HUDEP-2 (cell line): ENCODE measurements around the gene DPP6.
A peak's percentile ranks its signal among the peaks of the same experiment; 100 is the strongest.

Experiments used
- DNase-seq, 76 experiments: peaks; one replicate each; lab custom pipeline; 2025; ENCODE audit not compliant: unreplicated experiment in 76 of 76; lab: John Stamatoyannopoulos, UW

Gene DPP6

DNA sequence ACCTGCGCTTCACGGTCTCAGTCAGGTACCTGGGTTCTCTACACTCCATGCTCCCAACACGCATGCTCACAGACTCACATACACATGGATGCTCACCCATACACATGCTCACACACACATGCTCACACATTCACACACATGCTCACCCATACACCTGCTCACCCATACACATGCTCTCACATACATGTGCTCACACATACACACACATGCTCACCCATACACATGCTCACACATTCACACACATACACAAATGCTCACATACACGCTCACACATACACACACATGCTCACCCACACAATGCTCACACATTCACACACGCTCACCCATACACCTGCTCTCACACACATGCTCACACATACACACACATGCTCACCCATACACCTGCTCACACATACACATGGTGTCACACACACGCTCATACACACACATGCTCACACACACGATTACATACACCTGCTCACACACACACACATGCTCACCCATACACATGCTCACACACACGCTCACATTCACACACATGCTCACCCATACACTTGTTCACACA is 830.8 kb downstream of the DPP6 start:
- no peak for DNase-seq

DNA sequence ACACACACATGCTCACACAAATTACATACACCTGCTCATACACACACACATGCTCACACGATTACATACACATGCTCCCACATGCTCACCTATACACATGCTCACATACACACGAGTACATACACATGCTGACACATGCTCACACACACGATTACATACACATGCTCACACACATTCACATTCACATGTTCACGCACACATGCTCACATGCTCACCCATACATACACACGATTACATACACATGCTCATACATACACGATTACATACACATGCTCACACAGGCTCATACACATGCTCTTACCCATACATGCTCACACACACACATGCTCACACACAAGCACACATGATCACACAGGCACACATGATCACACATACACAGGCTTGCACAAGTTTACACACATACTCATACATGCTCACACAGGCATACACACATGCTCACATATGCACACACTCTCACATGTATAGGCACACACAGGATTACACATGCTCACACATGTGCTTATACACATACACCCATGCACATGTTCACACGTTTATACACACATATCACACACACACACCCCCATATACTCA is 832.2 kb downstream of the DPP6 start:
- no peak for DNase-seq

DNA sequence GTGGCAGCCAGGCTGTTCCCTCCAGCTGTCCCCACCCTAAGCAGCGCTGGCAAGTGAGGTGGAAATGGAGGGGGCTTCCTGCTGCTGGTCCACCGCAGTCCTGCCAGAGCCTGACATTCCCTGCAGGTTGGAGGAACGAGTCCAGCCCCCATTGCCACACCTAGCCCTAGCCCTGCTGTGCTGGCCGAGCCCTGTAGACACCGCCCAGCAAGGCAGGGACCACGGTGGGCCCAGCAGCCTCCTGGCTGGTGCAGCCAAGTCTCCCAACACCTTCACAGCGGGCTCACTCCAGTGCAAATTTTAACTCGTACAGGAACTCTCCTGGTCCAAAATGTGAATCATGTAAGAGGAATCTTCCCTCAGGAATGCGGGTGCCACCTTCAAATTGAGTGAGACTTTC is 834.4 kb downstream of the DPP6 start:
- no peak for DNase-seq

DNA sequence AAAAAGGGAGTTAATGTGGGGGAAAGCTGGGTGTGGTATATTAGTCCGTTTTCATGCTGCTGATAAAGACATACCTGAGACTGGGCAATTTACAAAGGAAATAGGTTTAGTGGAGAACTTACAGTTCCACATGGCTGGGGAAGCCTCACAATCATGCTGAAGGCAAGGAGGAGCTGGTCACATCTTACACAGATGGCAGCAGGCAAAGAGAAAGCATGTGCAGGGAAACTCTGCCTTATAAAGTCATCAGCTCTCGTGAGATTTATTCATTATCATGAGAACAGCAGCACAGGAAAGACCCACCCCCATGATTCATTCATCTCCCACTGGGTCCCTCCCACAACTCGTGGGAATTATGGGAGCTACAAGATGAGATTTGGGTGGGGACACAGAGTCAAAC is 836.5 kb downstream of the DPP6 start:
- no peak for DNase-seq

DNA sequence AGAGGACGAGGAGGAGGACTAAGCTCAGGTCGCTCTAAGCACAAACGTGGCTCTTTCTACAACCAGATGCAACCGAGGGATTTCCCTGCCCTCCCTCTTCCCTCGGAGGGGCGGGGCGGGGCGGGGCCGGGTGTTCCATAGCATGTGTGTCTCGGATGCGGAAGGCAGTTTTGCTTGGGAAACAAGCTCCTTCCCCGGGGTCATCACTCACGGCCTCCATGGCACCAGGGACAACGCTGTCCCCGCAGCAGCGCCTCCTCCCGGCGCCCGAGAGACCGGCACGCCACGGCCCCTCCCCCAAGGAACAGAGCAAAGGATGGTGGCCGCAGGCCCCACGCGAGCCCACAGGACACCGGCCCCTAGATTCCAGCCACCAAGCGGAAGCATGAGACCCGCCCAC is 840.3 kb downstream of the DPP6 start:
- peak in 1 of 76 experiments; percentile 1 for DNase-seq

DNA sequence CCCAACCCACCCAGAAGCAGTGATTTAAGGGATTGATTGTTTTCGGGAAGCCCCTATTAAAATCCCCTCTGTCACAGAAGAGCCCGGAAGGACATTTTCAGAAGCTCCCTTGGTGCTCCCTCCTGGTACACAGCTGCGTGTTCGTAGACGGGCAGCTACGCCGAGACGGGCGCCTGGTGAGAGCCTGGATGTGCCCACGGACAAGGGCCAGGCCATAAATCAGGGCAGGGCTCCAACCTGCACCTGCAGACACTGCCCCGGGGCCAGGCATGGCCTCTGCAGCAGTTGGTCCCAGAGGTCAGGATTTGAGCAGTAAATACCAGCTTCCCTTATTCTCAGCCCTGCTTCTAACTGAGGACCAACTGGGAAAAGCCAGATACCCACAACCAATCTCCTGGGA is 843.9 kb downstream of the DPP6 start:
- DNase-seq = no peak

DNA sequence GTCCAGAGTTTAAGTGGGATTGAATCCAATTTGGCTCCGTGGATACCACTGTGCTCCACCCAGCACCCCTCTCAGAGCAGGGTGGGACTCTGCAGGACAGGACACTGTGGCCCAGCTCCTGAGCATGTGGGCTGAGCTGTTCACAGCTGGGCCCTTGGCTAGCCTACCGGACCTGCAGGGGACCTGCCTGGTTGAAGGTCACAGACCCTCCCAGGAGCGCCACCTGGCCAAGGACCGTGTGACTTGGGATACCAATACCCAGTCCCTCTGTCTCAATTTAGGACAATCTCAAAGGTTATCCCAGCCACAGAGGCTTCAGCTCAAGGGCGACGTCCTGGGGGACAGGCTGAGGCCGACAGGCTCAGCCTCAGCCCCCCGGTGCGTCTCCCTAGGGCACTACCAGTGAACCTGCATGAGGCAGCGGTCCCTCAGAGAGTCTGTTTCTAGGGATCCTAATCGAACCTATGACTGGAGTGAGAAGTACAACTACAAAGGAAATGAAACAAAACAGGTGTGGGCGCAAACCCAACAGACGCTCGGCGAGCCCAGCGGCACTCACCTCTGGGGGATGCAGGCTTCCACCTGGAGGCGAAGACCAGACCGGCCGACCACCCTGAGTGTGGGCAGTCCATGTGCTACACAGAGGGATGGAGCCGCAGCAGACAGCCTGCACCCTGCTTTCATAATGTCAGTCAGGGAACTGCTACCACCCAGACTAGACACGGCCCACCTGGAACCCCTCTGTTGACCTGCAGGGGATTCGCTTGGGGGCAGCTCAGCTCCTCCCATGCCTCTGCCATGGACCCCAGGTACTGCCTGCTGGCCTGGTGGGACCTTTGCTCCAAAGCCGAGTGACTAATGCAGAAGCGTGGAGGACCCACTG is 847.0 kb downstream of the DPP6 start:
- no peak for DNase-seq

DNA sequence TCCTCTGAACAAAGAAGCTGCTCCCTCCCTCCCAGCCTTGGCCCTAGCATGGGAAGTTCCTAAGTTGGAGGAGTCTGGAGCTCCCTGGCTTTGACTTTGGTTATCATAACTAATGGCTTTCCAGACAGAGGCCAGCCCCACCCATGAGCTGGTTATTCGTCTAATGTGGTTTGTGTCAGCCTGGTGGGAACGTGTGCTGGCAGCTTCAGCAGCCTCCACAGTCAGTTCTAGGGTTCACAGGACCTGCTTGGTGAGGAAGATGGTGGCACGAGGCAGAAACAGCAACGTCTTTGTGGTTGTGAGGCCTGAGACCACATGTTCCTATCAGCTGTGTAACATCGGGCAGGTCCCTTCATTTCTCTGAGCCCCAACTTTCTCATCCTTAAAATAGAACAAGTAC is 847.7 kb downstream of the DPP6 start:
- peak in 1 of 76 experiments; percentile 2 for DNase-seq

DNA sequence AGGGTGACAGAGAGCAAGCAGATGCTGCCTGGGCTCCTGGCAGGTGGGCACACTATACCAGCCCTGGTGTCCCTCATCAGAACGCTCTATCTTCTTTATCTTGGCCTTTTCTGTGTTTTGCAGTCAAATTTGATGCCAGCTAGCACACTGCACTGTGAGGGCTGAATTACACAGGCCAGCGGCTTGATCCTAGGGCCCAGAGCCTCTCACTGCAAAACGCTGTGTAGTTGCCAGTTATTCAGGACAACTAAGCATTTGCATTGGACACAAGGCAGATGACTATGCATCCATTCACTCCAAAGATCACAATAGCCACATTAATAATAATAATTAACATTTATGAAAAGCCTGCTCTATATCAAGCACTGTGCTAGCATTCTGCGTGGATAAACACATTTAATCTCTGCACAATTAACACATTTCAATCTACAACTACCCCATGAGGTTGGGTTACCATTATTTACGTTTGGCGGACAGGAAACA is 850.4 kb downstream of the DPP6 start:
- no peak for DNase-seq

DNA sequence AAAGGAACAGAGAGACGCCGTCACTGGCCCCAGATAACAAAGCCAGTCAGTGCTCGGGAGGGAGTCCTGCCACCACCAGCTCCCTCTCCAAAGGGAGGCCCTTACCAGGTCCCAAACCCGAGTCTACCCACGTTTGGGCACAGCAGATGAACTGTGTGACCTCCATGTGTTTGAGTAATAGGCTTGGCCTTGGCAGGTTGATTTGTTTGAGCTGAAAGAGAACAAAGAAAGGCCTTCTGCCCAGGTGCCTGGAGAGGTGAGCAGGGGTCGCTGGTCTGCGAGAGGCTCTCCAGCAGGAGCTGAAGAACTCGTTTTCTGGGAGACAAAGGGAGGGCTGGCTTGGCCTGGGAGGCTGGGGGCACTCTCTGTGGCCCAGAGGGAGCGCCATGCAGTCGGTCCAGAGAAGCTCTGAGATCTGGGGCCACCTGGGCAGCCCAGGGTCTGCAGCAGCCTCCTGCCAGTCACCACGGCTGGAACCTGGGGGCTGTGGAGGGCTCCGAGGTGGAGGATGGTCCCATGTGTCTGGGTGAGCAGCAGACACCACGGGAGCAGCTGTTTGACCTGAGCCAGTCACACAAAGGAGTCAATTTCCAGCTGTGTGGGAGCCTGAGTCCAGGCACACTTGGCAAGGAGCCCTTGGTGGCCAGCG is 851.0 kb downstream of the DPP6 start:
- no peak for DNase-seq

DNA sequence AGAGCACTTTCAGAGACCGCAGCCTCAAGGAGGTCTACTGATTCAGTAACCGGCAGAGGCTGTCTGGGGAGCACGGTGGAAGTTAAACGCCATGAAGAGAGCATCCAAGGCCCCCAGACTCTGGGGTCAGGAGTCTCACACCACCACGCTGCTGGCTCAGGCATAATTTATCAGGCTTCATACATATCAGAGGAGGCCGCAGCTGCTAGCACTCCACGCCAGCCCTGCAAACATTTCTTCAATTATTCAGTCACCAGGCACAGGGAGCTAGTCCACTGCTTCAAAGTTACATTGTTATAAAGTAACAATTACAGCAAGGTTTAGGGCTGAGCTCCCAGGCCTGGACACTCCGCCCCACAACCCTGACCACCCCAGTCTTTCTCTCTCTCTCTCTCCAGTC is 852.9 kb downstream of the DPP6 start:
- no peak for DNase-seq

DNA sequence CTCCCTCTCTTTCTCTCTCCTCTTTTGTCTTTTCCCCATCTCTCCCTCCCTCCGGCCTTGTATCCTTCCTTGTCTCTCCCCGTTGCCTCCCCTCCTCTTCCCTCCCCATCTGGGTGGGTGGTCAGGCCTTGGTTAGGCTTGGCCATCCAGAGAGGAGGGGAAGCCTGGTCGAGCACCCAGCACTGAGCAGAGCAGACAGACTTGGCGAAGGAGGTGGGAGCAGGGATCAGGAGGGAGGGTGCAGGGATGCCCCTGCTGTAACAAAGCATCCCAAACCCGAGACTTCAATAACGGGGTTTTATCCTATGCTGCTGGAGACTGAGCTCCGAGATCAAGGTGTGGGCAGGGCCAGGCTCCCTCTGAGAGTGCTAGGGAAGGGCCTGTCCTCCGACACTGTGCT is 853.4 kb downstream of the DPP6 start:
- DNase-seq = no peak

DNA sequence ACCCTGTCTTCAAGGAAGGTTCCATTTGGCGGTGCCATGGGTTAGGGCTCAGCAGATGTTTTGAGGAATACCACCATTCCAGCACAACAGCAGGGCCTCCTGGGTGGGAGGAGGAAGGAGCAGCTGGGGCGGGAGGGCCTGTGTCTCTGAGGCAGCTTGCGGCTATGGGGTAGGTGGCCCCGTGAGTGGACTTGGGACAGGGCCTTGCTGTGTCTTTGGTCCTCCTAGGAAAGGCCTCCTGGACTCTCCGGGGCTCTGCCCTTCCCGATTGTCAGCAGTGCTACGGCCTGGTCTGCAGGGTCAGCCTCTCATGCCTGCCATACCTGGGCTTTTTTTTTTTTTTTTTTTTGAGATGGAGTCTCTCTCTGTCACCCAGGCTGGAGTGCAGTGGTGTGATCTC is 854.0 kb downstream of the DPP6 start:
- no peak for DNase-seq

DNA sequence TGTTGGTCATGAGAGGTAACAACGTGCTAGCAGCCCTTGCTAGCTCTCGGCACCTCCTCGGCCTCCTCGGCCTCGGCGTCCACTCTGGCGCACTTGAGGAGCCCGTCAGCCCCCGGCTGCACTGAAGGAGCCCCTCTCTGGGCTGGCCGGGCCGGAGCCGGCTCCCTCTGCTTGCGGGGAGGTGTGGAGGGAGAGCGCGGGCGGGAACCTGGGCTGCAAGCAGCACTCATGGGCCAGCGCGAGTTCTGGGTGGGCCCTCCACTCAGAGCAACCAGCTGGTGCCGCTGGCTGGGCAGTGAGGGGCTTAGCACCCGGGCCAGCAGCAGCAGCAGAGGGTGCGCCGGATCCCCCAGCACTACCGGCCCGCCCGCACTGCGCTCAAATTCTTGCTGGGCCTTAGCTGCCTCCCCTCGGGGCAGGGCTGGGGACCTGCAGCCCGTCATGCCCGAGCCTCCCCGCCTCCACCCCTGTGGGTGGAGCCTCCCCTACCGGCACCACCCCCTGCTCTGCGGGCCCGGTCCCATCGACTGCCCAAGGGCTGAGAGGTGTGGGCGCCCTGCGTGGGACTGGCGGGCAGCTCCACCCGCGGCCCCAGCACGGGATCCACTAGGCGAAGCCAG is 854.6 kb downstream of the DPP6 start:
- DNase-seq = no peak

DNA sequence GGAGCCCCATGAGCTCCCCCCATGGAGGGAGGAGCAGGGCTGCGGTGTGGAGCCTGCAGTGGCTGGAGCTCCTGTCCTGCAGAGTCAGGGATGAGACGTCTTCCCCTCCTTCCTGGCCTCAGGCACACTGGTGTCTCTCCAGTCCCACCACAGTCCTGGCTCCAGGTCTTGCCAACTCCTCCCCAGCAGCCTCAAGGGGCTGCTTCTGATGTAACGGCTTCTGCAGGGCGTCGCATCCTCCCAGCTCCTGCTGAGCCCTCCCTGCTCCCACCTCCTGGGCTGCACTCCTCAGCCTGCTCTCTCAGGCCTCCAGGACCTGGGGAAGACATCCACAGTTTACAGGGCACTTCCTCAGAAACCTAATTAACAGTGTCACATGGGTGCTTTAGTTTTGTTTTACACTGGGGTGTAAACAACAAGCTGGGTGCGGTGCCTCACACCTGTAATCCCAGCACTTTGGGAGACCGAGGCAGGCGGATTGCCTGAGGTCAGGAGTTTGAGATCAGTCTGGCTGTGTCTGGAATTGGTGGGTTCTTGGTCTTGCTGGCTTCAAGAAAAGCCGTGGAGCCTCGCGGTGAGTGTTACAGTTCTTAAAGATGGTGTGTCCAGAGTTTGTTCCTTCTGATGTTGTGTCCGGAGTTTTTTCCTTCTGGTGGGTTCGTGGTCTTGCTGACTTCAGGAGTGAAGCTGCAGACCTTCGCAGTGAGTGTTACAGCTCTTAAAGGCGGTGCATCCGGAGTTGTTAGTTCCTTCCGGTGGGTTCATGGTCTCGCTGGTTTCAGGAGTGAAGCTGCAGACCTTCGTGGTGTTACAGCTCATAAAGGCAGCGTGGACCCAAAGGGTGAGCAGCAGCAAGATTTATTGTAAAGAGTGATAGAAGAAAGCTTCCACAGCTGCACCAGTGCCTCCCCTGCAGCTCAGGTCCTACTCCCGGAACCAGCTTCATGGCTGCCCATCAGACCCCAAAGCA is 855.7 kb downstream of the DPP6 start:
- no peak for DNase-seq

DNA sequence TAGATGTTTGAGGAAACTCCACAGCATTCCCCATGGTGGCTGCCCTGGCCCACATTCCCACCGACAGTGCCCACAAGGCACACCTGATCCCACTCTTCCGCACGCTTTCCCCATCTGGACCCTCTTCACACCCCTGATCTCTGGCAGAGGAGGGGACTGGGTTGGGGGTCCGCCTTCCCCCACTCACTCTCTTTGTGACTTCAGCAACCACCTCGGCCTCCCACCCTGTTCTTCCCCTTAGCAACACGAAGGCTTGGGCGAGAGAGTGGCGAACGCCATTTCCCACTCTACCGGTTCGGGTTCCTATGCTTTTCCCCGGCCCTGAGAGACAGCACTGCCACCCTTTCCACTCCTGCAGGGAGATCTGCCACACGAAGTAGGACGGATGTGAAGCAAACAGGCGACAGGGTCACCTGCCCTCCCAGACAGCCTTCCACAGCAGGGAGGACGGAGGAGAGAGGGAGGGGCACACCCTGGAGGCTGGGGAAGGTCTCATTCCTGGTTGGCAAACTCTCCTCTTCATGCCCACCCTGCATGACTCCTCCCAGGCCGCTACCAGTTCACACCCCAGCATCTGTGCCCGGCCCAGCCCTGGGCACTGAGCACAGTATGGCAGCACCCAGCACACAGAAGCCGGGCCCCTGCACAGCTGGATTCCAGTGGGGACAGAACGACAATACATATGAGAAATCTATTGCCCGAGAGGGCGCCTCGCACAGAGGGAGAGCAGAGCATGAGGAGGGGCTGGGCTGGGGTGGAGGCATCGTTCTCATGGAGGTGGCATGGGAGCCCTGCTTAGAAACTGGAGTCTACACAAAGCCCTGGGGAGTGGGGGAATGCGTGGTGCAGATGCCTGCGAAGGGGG is 857.3 kb downstream of the DPP6 start:
- no peak for DNase-seq

DNA sequence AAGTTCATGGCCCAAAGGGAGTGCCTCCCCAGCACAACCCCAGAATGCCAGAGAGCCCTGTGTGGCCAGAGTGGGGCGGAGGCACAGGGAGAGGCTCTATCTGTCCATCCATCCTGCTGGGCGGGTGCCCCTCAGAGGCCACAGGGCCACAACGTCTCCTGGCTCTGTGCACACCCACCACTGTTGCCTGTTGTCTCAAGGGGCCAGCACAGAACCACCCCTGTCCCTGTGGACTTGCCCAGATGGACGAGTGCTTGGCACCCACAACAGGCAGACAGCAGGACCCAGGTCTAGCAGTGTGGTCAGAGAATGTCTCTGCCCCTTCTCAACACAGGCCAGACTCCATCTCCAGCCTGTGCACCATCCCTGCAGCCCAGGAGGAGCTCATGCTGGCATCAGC is 857.9 kb downstream of the DPP6 start:
- DNase-seq = peak in 25 of 76 experiments; percentile 2 to 59 (median 15)

DNA sequence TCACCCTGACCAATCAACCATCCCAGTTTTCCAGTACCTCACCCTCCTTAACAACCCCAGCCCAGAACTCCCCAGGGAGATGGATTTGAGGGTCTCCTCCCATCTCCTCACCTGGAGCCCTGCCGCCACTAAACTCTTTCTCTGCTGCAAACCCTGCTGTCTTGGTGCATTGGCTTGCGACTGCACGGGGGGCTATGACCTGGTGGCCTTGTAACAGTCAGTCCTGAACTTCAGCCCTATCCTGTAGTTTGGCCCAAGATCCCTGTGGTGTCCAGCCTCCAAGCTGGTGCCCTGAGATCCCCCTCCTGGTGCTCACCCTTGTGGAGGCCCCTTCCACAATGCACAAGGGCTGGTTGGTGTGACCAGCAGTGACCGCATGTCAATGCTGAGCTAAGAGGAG is 858.8 kb downstream of the DPP6 start:
- DNase-seq = no peak

DNA sequence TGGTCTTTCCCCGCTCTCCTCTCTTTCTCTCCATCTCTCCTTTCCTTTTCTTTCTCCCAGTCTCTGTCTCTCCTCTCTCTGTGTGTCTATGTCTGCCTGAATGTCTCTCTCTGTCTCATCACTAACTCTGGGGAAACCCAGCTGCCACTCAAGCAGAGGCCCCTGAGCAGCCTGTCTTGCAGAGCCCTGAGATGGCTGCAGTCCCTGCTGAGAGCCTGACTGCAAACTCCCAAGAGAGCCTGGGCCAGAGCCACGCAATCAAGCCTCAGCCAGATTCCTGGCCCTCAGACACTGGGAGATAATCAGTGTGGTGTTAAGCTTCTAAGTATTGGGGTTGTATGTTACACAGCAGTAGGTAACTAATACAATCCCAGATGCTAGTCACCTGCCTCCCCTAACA is 859.2 kb downstream of the DPP6 start:
- no peak for DNase-seq
